Measurements from ENCODE around the gene EIF3CL.
"Not testable (repeated sequence)": the region's sequence is repeated elsewhere in the genome, so short reads cannot be mapped to it uniquely, and the experiment has no call there.

EIF3CL gene

DNA sequence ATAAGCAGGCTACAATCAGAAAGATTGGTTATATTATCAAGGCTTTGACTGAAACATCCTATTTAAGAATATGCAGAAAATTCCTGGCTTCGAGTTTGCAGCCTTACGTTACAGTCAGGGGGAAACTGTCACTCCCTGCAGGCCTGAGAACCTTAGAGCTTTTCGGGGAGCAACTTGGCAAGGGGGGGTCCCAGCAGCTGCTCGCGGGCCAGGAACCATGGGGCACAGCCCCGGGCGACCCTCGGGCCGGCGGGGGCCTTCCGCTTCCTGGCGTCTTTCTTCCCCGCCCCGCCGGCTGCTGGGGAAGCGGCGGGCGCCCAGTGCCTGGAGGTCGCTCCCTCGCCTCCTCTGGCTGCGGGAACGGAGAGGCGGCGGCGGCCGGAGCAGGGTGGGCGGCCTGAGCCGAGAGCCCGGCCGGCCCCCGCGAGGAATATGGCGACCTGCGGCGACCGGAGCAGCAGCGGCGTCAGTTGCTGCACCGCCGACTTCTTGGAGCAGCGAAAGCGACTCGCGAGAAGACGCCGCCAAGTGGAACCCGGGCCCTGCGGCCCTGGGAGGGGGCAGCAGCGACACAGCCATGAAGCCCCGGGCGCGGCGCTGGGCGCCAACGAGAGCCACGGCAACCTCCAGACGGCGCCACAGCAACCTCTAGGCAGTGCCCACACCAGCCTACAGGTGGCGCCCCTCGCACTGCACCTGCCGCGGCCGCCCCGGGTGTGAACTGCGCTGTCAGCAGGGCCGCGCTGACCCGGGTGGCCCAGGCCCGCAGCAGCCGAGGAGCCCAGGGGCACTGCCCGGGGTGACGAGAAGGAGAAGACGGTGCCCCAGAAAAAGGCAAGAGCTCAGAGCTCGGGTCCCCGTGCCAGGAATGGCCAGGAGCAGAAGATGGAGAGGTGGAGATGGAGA, 39.1 kb downstream of the EIF3CL start:
- DNase-seq (ENCODE audit: extremely low read depth in 1 of 2, low read depth in 1 of 2), result not testable (repeated sequence)

DNA sequence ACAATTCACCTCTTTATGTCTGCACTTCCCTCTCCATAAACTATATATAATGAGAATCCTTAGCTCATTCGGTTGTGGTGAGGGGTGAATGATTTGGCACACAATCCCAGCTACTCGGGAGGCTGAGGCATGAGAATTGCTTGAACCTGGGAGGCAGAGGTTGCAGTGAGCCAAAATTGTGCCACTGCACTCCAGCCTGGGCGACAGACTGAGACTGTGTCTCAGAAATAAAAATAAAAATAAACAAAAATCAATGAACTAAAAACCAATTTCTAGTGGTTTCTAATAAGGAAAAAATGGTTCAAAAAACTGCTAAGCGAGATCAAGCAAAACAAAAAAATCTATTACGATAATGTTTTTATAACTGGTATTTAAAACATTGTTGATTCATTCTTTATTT, 40.2 kb downstream of the EIF3CL start, which contains the start of gene NPIPB6:
Gene NPIPB6 (minus strand): TSS at position 101 of the 400 bp plus-strand sequence. CDS start 686 bp downstream, outside the sequence.
- not testable (repeated sequence) for DNase-seq (ENCODE audit: extremely low read depth in 1 of 2, low read depth in 1 of 2)

DNA sequence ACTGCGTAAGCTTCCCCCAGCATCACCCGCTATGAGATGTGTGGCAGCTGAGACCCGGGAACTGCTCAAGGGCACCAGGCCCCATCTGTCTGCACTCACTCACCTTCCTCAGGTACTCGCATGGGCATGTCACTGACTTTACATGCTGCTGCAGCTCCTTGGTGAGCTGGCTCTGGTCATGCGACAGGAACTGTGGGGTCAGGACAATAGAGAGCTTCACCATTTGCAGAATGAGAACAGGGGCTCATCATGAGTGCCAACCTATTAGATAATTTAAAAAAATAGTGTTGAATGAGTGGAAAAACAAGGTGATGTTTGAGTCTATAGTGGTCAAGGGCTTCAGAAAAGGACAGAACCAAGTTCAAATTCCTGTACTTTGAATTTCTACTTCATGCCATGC, 41.0 kb downstream of the EIF3CL start:
- not testable (repeated sequence) for DNase-seq (ENCODE audit: extremely low read depth in 1 of 2, low read depth in 1 of 2)

DNA sequence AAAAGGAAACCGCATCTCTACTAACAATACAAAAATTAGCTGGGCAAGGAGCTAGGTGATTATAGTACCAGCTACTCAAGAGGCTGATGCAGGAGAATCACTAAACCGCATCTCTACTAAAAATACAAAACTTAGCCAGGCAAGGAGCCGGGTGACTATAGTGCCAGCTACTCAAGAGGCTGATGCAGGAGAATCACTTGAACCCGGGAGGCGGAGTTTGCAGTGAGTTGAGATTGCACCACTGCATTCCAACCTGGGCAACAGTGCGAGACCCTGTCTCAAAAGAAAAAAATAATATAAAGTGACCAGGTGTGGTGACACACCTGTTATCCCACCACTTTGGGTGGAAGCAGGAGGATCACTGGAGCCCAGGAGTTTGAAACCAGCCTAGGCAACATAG, 65.4 kb downstream of the EIF3CL start:
- not testable (repeated sequence) for DNase-seq (ENCODE audit: extremely low read depth in 1 of 2, low read depth in 1 of 2)

DNA sequence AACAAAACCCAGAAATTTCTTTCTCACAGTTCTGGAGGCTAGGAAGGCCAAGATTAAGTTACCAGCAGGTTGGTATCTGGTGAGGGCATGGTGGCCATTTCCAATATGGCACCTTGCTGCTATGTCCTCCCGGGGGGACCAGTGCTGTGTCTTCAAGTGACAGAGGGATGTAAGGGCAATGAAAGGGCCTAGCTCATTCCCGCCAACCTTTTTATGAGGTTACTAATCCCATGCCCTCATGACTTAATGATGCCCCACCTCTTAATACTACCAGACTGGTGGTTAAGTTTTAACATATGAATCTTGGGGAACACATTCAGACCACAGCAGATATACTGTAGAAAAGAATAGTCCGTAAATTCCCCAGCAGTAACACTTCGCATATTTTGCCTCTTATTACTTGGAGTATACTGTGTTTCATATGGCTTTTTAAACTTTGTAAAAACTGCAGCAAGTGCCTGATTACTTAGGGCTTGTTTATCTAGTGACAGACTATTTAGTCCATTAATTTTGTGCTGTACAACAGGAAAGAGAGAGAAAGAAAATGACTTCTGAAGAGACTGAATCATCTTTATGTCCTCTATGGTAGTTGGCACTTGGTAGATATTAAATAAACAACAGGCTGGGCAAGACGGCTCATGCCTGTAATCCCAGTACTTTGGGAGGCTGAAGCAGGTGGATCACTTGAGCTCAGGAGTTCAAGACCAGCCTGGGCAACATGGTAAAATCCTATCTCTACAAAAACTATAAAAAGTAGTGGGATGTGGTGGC, 66.5 kb downstream of the EIF3CL start:
- not testable (repeated sequence) for DNase-seq (ENCODE audit: extremely low read depth in 1 of 2, low read depth in 1 of 2)

DNA sequence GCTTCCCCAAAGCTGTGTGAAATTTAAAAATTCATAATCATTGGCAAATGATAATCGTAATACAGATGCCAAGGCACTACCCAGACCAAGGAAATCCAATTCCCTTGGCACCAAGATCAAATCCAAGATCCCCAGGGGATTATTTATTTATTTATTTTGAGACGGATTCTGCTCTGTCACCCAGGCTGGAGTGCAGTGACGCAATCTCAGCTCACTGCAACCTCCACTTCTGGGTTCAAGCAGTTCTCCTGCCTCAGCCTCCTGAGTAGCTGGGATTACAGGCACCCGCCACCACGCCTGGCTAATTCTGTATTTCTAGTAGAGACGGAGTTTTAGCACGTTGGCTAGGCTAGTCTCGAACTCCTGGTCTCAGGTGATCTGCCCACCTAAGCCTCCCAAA, 68.0 kb downstream of the EIF3CL start:
- DNase-seq (ENCODE audit: extremely low read depth in 1 of 2, low read depth in 1 of 2), result not testable (repeated sequence)

DNA sequence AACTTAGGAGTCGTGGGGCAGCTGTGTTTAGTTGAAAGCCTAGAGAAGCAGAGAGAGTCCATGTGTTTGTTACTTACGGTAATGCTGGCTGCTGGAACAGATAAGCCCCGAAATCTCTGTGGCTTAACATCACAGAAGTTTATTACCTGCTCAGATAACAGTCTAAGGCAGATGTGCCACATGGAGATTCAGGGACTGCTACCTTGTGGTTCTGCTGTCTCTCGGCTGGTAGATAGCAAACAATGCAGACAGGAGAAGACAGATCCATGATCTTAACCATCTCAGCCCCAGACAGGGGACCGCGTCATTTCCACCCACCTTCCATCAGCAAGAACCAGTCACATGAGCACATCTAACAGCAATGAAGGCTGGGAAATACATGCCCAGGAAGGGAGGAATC, 71.0 kb downstream of the EIF3CL start:
- not testable (repeated sequence) for DNase-seq (ENCODE audit: extremely low read depth in 1 of 2, low read depth in 1 of 2)

DNA sequence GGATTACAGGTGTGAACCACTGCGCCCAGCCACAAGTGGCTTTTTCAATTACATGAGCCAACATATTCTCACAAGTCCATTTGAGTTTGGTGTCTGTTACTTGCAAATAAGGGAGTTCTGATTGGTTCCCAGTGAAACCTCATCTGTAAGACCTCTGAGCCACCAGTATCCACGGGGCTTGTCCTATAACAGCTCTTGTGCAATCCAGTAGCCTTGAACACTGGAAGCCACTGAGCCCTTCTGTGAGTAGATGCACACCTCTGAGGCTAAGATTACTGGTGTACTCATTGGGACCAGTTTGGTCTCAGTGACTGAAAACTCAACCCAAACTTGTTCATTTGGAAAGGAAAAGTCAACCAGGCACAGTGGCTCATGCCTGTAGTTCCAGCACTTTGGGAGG, 72.7 kb downstream of the EIF3CL start:
- DNase-seq (ENCODE audit: extremely low read depth in 1 of 2, low read depth in 1 of 2), result not testable (repeated sequence)

DNA sequence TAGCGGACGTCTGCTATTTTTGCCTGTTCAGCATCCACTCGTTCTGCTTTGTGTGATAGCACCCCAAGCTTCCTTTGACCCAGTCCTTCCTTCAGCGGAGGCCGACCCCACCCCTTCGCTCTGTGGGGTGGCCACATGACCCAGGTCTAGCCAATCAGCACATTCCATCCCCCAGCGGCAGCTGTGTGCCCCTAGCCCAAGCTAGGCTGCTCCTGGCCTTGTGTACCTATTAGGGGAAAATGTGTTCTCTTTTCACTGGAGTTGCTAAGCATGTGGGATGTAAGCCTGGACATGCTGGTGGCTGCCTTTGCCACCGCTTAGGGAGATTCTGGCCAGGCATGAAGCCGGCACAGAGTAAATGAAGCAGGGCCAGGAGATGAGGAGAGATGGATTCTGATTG, 73.4 kb downstream of the EIF3CL start:
- DNase-seq (ENCODE audit: extremely low read depth in 1 of 2, low read depth in 1 of 2), result not testable (repeated sequence)

Data from stimulated activated CD8-positive, alpha-beta memory T cell treated with anti-CD3 and anti-CD28 coated beads, Interleukin-7, amount 100 ng/mL, for 48 hours (primary cell).